ENCODE measurements around the gene GMDS. TPM values are rescaled to one million over a fixed set of nuclear protein-coding genes. Genes with fewer than 3 reads are reported as not detected.

Gene GMDS
- total RNA-seq, 1 donor from 2014 or later: 24.2 TPM

DNA sequence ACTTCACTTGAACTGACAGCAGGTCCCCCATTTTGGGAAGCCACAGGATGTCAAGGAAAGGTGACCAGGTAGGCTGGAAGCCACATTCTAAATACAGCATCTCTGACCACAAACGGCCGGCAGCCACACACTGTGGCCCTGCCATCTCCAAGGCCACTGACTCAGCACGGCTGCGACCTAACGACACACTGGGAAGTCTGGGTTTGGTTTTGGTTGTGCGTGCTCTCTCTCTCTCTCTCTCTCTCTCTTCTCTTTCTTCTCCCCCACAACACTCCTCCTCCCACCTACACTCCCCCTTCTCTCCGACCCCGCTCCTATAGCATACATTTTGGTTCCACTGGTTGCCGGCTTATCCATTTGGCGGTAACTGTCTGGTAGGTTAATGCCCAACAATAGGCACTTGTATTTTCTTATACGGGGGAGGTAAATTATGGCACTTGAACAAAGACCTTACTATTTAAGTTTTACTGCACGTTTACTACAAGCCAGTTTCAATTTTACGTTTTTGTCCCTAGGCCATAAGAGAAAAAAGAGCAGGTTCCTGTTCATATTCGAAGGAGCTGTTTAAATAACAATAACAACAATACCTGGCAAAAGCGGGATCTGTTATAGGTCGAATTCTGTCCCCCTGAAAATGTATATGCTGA lies 103.6 kb downstream of the GMDS start:
- intact Hi-C loops (cut with micrococcal nuclease): no loop called here

DNA sequence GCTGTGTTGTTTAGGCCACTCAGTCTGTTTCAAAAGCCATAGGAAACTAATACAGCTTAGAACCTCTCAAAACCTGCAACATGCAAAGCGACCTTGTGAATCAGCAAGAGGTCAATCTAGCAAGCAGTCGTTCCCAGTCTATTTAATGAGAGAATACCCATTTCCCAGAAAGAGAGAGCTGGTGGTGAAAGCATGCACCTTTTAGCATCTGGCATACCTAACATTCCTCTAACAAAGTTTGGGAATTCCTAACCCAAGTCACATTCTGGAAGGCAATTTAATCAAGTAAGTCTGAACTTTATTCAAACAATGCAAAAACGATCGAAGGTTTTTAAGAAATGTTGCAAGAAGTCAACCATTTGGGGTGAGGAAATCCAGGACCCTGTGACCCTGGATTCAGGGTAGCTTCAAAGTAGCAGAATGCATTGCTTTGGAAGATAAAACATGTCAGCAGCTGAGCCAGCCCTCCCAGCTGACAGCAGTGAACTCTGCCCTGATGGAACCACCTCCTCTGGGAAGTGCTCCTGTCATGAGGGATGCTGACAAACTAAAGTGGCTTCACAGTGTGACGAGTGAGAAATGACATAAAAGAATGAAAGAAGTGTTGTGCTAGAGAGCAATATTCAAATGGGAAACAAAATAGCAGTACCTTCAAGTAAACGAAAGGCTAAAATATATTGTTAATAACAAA lies 104.8 kb downstream of the GMDS start:
- intact Hi-C loops (cut with micrococcal nuclease): no loop called here

DNA sequence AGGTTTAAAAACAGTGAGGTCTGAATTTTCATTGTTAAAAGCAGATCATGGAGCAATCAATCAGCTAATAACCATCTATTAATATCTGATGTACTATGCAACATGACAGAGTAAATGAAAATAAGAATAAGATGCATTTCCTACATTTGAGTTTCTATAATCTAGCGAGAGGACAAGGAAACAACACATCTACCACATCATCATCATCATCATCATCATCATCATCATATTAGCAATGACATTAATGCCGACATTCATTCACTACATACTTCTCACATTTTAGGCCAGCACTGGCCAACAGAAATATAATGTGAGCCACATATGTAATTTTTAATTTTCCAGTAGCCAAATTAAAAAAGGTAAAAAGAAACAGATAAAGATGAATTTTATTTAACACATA lies 110.0 kb downstream of the GMDS start:
- intact Hi-C loops (cut with micrococcal nuclease): no loop called here

DNA sequence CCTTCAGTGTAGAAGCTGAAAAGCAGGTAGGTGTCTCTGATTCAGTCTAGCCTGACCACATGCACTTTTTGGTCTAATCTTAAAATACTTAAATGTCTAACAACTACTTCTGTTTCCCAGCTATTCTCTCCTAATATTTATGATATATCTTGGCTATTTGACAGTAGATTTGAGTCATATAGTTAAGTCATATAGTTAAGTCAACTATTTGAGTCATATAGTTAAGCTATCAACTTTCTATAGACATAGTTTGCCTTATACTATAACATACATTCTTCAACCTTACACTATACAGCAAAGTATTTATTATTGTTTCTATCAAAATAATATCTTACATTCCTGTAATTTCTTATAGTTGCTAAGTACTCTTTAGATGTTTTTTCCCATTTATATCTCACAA lies 110.9 kb downstream of the GMDS start:
- intact Hi-C loops (cut with micrococcal nuclease): no loop called here

DNA sequence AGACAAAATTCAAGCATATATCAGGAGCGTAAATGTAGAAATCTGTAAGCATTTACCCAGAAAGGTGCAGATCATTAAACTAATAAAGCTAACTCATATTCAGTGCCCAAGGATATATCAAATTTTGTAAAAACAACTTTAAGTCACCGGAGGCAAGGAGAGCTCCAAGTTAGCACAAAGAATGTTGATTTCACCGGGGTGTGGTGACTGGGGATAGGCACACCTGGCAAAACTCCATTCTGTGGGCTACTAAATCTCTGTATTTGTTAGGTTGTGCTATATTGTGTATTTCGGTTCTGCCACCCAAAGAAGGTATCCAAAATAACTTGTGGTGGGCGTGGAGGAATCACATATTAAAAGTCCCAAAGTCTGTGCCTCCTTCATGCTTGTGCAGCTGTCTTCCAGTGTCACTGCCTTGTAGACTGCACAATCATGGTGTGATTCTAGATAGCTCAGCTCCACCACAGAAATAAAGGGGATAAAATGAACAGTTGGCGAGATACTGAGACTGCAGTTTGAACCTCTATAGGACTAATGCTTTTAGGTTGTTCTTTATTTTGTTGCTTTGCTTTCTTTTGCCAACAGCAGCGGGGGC lies 111.6 kb downstream of the GMDS start:
- intact Hi-C loops (cut with micrococcal nuclease): no loop called here

DNA sequence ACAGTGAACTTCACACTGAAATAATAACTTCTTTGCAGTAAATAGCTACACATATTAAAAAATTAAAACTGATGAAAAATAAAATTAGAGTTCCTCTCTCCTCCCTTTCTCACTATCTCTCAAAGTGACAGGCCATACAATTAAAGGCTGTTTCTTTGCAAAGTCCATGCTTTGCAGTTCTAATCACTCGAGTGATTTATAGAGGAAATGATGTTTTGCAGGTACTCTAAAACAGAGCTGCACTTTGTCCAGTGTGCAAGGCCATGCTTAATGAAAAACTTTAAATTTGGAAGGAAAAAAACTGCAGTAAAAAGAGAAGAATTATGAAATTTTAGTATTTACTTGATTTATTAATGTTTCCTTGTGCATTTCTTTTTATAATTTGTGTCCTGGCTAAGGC lies 112.5 kb downstream of the GMDS start:
- intact Hi-C loops (cut with micrococcal nuclease): no loop called here

DNA sequence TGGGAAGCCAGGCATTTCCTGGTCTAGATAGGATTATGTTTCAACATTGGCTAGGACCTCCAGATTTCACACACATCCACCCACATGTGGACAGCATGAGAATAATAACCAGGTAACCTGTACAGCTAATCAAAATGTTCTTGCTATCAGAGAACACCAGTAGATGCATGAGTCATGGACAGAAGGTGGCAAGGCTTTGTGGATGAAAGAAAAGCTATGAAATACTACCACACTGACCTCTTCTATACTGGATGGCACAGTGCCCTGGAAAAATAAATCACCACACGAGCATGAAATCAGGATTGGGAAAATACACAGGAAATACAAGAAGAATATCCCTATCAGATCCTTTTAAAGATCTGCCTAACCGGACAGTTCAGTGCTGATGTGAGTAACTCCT lies 113.0 kb downstream of the GMDS start:
- intact Hi-C loops (cut with micrococcal nuclease): no loop called here

DNA sequence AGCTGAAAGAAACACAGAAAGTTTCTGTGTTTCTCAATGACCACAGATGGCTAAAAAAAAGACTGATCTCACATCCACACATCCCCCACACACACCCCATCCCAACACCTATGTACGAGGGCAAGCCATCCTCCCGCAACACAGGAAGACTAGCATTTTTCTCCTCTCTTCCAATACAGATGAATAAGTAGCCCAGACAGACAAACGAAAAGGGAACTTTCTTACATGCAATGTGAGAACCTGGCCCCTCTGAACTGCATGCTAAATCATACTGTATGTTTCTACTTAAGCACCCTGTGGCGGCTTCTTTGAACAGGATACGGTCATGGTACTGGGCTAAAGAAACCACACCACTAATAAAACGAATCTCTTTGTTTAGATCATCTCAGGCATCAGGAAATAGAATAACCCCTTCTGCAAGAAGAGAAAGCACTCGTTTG lies 116.2 kb downstream of the GMDS start:
- intact Hi-C loops (cut with micrococcal nuclease): no loop called here

DNA sequence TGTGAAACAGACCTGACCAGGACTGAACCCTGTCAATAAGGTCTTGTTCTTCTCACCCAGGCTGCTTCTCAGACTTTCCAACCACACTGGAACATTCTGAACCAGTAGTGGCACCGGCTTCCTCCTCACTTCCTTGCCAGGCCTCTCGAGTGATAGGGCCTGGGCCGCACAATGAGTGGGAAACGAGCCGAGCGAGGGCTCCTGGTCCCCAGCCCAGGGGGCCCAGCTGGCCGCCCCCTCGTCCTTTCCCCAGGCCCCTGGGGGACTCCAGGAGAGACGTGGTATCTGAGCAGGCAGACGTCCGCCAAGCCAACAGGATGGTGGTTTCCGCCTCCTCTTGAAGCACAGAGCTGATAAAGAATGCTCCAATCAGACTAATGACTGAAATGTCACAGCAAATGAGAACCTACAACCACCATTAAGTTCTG lies 117.9 kb downstream of the GMDS start:
- intact Hi-C loops (cut with micrococcal nuclease): no loop called here

DNA sequence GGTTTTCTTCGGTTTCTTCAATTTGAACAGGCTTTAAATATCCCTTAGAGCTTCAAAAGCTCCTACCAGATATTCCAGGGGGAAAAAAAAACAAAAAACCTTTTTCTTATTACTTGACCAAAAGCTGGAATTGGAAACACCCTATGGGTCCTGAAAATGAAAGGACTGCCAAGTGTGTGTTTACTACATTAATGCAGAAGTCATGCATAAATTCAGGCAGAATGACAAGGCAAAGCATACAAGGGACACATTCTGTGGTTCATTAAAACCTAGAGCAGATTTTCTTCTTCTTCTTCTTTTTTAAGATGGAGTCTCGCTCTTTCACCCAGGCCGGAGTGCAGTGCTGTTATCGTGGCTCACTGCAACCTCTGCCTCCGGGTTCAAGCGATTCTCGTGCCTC lies 119.1 kb downstream of the GMDS start:
- intact Hi-C loops (cut with micrococcal nuclease): no loop called here

DNA sequence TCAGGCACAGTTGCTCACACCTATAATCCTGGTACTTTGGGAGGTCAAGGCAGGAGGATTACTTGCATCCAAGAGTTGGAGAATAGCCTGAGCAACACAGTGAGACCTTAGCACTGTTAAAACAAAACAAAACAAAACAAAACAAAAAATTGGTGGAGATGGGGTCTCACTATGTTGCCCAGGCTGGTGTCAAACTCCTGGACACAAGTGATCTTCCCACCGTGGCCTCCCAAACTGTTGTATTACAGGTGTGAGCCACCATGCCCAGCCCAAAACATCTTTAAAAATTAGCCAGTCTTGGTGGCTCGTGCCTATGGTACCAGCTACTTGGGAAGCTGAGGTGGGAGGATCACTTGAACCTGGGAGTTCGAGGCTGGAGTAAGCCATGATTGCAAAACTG lies 120.2 kb downstream of the GMDS start:
- intact Hi-C loops (cut with micrococcal nuclease): no loop called here

DNA sequence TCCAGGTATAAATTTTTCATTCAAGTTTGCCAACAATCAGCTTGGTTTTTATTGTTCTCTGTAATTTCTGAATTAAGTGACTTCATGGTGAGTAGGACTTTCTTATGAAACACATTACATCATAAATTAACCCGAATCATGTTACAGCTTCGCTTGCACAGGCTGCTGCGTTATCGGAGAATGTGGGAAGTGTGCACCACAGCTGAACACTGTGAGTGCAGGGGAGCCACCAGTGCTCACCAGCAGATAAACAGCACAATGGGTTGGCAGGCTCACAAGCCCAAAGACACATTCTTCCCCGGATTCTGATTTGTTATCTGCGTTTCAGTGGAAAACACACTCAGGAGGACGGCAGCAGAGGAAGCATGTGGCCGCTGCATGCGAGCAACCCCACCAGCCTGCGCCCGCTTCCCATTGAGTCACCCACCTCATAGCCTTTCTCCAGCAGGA lies 121.1 kb downstream of the GMDS start:
- intact Hi-C loops (cut with micrococcal nuclease): no loop called here

DNA sequence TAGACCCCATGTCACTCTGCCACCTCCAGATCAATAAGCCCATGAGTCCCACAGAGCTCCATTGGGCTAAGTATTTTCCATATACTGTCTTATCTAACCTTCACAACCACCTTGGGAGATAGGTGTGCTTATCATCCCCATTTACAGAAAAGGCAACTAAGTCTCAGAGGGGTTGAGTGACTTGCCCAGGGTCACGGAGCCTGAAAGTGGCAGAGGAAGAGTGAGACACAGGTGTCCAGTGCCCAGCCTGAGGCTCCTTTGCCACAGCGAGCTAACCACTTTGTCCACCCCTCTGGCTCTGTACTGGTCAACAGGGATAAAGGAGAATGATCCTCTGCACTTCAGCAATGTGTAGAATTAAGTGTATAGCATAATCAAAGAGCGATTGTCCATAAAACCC lies 124.5 kb downstream of the GMDS start:
- intact Hi-C loops (cut with micrococcal nuclease): no loop called here

DNA sequence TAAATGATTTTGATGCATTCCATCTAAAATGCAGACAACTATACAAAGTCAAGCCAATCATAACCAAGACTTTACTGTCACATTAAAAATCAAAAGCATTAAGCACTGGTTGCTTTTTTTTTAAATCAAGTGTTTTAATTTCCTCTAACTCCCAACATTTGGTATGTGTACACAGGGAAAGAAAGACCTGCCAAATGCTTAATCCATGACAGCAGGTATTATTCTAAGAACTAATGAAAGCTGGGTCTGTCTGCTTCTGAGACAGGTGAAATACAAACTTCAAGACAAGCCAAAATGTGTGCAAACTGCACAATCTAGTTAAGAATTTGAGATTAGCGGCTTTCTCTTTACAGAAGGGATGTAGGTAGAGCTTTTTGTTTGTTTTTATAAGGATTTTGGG lies 126.1 kb downstream of the GMDS start:
- intact Hi-C loops (cut with micrococcal nuclease): no loop called here

DNA sequence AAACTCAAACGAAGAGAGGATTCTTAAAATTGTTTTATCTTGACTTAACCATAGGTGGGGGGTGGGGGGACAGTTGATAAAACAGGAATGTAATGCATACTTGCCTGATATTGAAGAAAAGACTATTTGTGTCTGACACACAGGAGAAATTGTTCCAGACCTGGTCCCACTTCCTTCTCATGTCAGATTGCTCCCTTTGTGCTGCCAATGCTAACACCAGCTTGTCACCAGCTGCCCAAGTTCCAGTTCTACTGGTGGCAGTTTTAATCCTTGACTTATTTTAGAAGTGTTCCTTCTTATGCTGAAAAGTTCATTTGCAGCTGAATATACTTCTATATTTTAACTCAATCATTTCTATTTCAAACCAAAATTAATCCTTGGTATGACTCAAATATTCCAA lies 127.3 kb downstream of the GMDS start:
- intact Hi-C loops (cut with micrococcal nuclease): no loop called here

DNA sequence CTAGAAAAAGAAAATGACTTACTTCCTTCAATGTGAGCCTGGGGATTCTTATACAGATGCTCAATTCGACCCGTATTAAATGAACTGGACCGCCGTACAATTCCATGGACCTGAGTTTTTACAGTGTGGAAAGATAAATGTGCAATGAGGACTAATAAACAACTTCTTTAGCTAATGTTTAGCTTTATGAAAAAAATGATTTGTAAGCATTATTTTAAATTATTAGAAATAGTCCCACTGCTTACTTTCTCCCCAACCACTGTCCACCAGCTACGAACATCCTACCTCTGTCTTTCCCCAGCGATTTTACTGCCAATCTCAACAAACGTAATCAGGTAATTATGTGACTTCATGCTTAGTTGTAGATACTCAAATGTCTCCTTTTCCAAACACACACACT lies 128.0 kb downstream of the GMDS start:
- intact Hi-C loops (cut with micrococcal nuclease): no loop called here

DNA sequence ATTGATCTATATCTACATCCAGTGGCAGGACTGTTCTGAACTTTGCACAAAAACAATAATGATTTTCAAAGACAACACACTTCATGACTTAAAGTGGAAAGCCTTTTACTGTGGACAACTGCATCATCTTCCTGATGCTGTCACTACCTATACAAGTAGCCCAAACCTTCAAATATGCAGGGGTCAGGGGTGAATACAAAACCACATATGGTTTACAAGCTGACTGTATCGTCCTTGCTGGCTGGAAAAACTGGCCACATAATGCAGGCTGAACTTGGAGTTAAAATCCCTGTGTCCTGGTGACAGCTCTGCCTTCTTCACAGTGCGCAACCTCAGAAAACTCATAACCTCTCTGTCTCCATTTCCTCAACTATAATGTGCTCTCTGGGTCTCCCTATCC lies 128.9 kb downstream of the GMDS start:
- intact Hi-C loops (cut with micrococcal nuclease): no loop called here

DNA sequence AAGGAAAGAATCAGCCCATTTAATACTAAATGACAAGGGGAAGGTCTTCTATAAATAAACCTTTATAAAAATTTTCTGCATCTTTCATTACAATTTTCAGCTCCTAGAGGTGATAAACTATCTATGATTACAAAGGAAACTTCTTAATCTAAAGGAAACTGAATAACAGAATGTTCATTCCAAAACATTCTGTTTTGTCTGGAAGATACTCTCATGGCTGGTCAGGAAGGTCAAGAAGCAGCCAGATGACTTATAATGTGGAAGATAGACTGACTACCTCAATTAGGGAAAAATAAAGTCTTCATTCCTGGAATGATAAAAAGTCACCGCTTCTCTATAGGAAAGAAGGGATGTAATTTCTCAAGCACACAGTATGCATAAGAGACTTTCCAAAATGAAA lies 131.3 kb downstream of the GMDS start:
- intact Hi-C loops (cut with micrococcal nuclease): loop anchor here (5.0 kb wide), 1 partner anchor 83 kb away; no protein-coding TSS in a partner anchor

DNA sequence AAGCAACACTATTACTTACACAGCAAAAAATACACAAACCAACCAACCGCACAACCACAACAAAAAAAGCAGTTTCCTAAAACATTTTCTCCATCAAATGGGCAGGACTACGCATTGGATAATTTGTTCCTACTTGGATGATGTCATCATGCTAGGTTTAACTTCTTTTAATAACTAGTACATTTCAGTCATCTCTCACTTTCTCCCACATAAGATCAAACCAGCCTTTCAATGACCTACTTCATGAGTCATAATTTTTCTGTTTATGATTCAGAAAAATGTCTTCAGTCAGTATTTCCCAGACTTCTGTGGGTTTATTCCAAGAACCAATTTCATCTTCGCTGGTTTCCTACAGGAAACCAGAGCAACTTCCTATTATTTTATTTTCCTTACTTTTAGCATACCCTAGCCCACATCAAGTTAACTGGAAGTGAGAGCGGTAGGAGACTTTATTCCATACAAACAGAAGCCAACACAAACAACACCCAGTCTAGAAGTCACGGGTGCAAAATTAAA lies 134.2 kb downstream of the GMDS start:
- intact Hi-C loops (cut with micrococcal nuclease): loop anchor here (5.0 kb wide), 1 partner anchor 86 kb away; no protein-coding TSS in a partner anchor

DNA sequence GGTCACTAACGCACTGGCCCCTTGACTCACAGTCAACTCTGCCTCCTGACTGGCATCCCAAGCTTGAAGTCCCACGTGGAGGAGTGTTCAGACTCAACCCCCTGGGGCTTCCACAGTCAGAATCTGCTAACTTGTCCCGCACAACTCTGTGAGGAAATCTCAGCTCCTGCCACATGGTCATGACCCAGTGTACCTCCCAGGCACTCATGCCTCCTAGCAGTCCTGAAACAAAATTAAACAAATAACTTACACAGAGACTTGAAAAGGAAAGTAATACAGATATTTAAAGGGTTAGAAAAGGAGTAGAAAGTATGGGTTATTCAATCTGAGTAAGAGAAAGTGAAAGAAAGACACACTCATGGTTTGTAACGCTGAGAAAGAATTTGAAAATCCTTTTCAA lies 134.9 kb downstream of the GMDS start:
- intact Hi-C loops (cut with micrococcal nuclease): loop anchor here (5.0 kb wide), 1 partner anchor 87 kb away; no protein-coding TSS in a partner anchor

DNA sequence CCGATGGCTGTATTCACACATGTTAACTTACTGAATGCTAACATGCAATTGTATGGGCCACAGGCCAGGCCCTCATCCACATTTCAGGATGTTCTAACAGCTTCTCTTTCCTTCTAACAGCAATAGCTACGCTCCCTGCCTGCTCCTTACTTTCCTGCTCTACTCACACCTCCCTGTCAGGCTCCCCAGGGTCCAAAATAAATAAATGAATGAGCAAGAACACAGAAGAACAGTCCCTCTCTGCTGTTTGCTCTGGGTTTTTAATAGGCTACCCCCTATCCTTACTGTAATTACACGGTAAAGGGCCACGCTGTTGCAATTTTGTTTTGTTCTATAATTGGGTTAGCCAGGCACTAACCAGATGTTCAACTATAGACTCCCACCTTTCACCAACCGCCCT lies 135.6 kb downstream of the GMDS start:
- intact Hi-C loops (cut with micrococcal nuclease): loop anchor here (5.0 to 10.0 kb wide), 2 partner anchors 88 to 245 kb away; no protein-coding TSS in a partner anchor

DNA sequence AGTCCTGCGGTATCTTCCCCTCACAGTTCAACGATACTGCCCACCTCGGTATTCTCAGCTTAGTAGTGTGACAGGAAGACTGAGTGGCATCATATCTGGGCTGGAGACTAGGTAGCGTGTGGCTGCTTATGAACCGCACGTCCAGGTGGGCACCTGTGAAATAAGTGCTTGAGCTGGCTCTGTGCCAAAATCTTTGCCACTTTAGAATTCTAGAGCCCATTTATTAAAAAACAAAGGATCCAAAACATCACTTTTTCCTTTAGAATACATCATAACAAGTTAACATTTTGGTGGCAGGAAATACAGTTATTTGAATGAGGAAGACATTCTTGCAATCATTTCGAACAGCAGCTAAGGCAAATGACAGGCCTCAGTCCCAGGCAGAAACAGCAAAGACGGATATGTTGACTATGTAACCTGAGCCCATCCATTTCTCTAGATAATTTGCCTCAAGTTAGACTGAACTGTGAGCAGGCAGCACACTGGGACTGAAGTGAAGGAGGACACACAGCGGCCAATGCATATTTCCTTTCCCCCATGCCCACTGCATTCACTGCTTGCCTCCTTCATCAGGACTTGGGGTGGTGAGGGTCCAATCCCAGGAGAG lies 136.6 kb downstream of the GMDS start:
- intact Hi-C loops (cut with micrococcal nuclease): loop anchor here (10.0 kb wide), 1 partner anchor 246 kb away; no protein-coding TSS in a partner anchor
